ENCODE results near the gene TFDP1.
A peak's percentile ranks its signal among the peaks of the same experiment; 100 is the strongest.

The TFDP1 gene

DNA sequence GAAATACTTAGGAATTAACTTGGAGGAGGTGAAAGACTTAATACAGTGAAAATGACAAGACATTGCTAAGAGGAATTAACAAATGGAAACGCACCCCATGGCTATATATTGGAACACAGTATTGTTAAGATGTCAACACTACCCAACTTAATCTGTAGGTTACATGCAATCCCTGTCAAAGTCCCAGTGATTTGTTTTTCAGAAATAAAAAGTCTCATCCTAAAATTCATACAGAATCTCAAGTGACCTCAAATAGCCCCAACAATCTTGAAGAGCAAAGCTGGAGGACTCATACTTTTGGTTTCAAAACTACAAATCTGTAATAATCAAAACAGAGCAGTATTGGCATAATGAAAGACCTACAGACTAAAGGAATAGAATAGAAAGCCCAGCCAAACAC, 60.2 kb downstream of the TFDP1 start:
- no peak for DNase-seq (ENCODE audit: low spot score)
- no peak for TF ChIP-seq CTCF (conservative IDR thresholded peaks at IDR 0.05; ENCODE audit: low read depth)
- H3K27ac ChIP-seq = no peak overlapping the region
- CTCF ChIA-PET = no interaction called here
- POLR2A ChIA-PET (ENCODE audit: low non-redundant PET) = no interaction called here

DNA sequence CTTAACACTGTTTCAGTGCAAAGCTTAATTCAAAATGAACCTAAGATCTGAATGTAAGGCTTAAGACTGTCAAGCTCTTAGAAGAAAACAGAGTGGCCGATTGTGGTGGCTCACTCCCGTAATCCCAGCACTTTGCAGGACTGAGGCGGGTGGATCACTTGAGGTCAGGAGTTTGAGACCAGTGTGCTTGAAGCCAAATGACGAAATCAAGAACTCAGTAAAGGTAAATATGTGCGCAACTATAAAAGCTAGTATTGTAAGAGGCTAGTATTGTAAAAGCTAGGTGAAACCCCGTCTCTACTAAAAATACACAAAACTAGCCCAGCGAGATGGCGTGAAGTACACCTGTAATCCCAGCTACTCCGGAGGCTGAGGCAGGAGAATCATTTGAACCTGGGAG, 60.8 kb downstream of the TFDP1 start:
- H3K27ac ChIP-seq = no peak overlapping the region
- DNase-seq (ENCODE audit: low spot score) = no peak
- TF ChIP-seq CTCF (conservative IDR thresholded peaks at IDR 0.05; ENCODE audit: low read depth) = no peak
- ChIA-PET POLR2A (ENCODE audit: low non-redundant PET) (no interaction called here), CTCF (interaction anchor here (0.7 to 0.8 kb wide), 2 partner anchors 114 to 449 kb away, joined by 3 read pairs; no protein-coding TSS in a partner anchor)

GRCh38 chr13:113646376-113646775, 61.8 kb downstream of the TFDP1 start:
- no peak for TF ChIP-seq CTCF (conservative IDR thresholded peaks at IDR 0.05; ENCODE audit: low read depth)
- POLR2A ChIA-PET (ENCODE audit: low non-redundant PET) = no interaction called here
- no peak for DNase-seq (ENCODE audit: low spot score)
- CTCF ChIA-PET = no interaction called here
- no peak overlapping the region for H3K27ac ChIP-seq

- H3K27ac ChIP-seq = peak overlapping the region; percentile 82
- ChIA-PET POLR2A (ENCODE audit: low non-redundant PET) (no interaction called here), CTCF (no interaction called here)
- no peak for DNase-seq (ENCODE audit: low spot score)
- TF ChIP-seq CTCF (conservative IDR thresholded peaks at IDR 0.05; ENCODE audit: low read depth) = no peak
Measured at GRCh38 chr13:113646921-113647340, 62.4 kb downstream of the TFDP1 start.

DNA sequence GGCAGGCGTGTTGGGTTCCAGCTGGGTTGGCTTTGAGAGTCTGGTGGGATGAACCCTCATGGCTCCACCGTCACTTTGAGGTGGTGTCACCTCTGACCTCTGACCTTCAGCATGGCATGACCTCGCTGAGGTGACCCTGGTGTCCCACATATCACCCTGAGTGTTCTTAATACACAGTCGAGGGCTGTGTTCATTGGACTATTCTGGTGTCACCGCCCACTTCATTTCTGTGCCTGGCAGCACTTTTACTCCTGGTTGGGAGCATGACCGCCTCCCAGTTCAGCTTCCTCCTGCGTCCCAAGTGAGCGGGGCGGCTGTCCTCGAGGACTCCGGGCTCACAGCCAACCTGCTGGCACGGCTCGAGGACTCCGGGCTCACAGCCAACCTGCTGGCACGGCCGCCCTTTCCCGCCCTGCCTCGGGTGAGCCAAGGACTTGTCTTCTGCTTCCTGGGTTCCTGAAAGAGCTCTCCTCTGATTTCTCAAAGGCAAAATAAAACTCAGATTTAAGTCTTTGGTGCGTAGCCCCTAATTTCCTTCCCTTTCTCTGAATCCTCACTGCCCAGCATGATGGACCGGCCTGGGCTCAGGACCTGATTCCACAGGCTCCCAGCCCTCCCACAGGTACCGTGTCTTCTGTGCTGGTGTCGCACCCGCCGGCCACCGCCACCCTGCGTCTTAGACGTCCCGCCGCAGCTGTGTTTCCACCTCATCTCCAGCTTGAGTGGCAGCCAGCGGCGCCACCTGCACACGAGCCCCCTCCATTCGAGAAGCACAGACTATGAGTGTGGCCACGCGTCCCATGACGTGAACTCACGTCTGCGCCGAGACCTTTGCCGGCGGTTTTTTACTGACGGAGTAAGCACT, 63.0 kb downstream of the TFDP1 start:
- peak; percentile 39 for DNase-seq (ENCODE audit: low spot score)
- peak overlapping the region; percentile 82 for H3K27ac ChIP-seq
- ChIA-PET POLR2A (ENCODE audit: low non-redundant PET) (no interaction called here), CTCF (no interaction called here)
- no peak for TF ChIP-seq CTCF (conservative IDR thresholded peaks at IDR 0.05; ENCODE audit: low read depth)

DNA sequence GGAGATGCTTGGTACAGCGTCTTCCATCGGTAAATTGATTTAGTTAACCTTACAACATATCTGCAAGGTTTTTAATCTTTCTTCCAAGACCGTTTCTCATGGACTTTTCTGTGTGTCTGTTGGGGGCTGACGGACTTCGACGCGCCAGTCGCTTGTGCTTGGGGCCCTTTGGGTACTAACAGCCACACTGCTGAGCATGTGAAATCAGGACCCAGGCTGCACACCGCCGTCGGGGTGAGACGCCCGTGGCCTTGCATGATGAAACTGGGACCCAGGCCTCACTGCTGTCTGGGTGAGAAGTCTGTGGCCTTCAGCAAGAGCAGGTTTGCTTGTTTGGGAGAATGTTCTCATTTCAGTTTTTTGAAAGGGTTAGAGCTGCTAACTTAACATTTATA, 63.7 kb downstream of the TFDP1 start:
- no peak for TF ChIP-seq CTCF (conservative IDR thresholded peaks at IDR 0.05; ENCODE audit: low read depth)
- no peak for DNase-seq (ENCODE audit: low spot score)
- POLR2A ChIA-PET (ENCODE audit: low non-redundant PET) = no interaction called here
- peak overlapping the region; percentile 82 for H3K27ac ChIP-seq
- CTCF ChIA-PET = no interaction called here

Measured in RWPE1 (cell line).